ENCODE measurements around the gene LY6G5B.

The LY6G5B gene

DNA sequence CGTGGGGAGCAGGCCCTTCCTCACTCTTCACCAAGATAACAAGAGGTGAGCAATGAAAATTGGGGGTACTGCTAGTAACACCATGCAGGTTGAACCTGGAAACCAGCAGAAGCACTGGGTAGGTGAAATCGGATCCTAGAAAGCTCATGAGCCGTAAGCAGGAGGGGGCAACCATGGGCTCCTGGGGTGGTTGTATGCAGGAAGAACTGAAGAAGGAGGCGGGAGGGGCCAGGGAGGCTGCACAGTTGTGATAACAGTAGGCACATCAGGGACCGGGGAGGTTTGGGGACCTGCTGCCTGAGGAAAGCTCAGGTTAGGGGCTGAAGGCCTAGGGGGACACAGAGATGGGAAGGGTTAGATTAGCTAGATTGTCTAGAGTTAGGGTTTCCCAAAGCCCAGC lies 16.7 kb downstream of the LY6G5B start:
- DNase-seq: no peak
- in situ Hi-C loops (cut with MboI; ENCODE audit: low pct_unique_long_range_greater_than_20kb, low sequenced_read_pairs): no loop called here

DNA sequence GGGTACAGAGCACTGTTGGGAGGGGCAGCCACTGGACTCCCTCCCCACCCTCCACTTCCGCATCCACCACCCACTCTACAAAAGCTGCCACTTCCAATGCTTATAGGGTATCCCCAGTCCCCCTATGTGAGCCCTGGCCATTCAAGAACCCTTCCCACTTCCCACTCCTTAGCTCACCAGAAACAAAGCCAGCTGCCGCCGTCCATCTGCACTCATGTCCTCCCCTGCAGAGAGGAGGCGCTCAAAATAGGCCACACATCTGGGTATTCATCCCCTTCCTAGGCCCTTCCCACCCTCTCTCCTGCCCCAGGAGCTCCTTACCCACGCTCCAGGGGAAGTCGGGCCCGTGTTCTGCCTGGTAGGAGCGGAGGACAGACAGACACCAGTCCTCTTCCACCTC lies 17.5 kb downstream of the LY6G5B start:
- in situ Hi-C loops (cut with MboI; ENCODE audit: low pct_unique_long_range_greater_than_20kb, low sequenced_read_pairs): no loop called here
- DNase-seq: no peak

DNA sequence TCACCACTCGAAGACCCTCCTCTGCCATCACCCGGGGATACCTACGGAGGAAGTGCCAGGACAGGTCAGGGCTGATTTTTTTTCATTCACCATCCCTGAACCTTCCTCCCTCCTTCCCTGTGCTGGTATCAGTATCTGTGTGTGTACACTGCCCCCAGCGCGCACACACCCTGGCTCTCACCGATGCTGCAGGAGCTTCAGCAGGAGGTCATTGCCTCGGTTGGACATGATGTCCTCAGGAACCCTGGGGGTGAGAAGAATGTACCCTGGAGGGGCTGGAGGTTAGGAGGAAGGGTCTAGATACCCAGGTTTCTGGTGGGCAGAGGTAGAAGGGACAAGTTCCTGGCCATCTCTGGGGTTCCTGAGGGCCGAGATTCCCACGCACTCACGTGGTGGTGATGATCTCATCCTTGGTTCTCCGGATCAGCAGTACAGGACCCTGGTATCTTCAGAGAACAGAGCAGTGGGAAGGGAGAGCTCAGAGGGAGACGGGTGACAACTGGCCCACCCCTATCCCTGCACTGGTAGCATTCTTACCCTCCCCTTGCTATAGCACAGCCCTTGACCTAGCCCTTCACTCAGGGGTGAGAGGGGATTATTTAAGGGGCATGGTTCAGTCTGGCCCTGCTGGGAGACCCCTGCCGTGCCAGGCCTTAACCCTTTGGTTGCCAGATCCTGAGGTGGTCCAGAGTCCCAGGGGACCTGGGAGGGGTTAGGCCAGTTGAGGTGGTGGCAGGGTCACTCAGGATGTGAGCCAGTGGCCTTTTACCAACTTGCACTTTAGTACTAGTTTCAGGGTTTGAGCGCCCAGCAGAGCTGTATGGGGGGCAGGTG lies 18.3 kb downstream of the LY6G5B start:
- in situ Hi-C loops (cut with MboI; ENCODE audit: low pct_unique_long_range_greater_than_20kb, low sequenced_read_pairs): no loop called here

DNA sequence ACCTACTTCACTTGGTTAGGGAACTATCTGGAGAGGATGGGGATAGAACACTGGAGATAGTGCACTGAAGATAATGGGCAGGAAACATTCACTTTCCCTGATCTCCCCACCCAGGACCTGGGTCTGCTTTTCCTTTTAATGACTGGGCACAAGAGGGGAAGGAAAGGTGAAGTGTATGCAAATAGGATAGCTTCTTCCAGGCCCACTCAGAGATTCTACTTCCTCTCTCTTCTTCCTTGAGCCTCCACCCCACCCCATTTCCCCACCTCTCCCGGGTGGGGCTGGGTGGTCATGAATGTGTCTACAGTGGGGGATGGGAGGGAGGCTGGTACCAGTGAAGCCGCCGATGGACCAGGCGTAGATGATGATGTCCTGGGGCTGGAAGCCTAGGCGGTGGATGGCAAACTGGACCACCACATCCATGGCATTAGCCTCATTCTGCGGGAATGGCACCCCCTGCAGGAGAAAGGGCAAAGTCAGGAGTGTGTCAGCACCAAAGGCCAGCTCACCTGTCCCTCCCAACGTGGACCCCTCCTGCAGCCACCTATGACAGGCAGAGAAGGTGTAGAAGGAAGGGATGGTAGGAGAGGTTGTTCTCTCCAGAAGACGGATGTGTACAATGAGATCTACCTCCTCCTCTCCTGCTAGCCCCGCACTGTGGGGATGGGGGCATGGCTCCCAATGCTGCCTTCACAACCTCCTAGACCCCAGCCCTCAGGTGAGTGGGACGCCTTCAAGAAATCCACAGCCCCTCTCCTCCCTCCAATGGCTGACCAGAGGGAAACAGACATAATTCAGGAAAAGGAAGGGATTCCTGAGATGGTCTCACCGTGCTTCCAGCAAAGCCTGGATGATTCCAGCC lies 19.7 kb downstream of the LY6G5B start:
- DNase-seq: no peak
- in situ Hi-C loops (cut with MboI; ENCODE audit: low pct_unique_long_range_greater_than_20kb, low sequenced_read_pairs): no loop called here

More for the DNA sequence above, 18.3 kb downstream of the LY6G5B start:
- DNase-seq: no peak

DNA sequence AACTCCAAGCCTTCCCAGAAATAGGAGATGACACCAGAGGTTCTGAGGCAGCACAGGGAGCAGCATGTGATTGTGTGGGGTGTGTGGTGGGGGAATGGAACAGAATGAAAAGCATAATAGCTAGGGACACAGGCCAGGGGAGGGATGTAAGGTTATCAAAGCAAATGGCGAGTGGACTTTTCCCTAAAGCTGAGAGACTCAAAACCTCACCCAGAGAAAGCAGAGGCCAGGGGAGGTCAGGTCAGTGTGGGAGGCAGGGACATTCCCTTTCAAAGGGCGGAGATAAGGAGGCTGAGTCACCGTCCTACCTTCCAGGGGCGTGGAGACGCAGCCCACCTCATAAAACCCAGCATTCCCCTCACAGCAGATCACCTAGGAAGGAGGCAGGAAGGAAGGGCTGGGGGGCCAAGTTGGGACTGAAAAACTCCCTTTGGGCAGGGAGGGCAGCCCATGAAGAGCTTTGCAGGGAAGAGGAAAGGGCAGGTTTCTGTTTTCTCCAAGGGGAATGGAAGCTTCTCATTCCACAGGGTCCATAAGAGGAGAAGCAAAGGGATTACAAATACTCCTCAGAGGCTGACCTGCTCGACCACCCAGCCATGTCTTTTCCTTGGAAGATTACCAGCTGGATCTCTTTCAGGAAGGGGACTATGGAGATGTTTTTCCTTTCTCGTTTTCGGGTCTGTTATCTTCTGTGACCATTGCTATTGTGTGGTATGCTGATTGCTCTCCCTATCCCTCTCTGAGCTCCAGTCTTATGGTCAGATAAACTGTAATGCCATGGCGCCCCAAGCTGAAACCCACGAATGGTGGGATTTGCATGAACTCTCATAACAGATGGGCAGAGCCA lies 20.7 kb downstream of the LY6G5B start:
- DNase-seq: no peak
- in situ Hi-C loops (cut with MboI; ENCODE audit: low pct_unique_long_range_greater_than_20kb, low sequenced_read_pairs): no loop called here

DNA sequence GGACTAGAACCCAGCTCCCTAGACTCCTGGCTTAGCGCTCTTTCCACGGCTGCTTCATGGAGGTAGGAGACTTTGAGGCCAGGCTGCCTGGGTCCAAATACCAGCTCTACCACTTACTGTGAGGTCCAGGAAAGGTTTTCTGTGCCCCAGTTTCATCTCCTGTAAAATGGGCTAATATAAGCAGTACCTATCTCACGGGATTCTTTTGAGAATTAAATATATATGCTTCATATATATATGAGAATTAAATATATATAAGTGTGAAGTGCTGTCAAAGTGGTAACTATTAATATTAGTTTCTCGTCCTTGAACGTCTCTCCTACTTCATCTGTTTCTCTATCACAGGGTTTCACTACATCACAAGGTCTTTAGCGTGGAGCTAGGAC lies 21.3 kb downstream of the LY6G5B start:
- in situ Hi-C loops (cut with MboI; ENCODE audit: low pct_unique_long_range_greater_than_20kb, low sequenced_read_pairs): no loop called here

DNA sequence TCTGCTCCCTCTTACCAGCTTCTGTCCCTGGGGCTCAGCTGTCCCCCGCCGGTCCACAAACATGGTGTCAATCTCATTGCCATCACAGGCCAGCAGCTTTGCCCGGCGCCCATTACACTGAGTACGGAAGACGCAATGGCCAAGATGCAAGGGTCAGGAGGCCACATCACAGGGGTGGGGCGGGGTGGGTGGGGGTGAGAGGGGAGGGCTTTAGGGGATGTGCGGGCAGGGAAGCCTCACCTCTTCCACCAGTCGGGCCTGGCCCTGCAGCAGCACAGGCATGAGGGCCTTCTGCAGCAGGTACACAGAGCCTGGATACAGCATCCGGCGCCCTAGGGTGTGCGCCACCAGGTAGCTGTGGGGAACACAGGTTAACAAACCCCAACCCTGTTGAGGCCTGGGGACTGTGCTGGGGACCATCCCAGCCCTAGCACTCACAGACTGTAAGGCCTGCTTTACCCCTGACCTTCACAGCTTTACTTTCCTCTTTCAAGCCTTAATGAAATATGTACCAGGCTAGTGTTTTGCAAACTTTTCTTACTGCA lies 21.9 kb downstream of the LY6G5B start:
- no peak for DNase-seq
- in situ Hi-C loops (cut with MboI; ENCODE audit: low pct_unique_long_range_greater_than_20kb, low sequenced_read_pairs): no loop called here

More for the DNA sequence above, 21.3 kb downstream of the LY6G5B start:
- DNase-seq: no peak

DNA sequence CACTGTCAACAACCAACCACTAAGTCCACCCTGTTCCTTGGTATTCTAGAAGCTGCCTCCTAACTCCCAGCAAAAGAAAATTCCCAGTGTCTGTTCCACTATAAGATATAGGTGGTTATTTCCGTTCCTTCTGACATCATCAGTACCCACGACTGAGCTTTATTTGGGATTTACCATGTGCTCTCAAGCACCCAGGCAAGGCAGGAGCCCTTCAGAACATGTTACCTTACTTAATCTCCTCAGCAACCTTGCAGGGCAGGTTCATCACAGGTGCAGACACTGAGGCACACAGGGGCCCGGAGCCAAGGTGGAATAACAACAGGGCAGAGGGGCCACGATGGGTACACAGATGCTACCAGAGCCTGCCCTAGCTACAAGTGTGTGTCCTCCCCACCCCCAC lies 22.6 kb downstream of the LY6G5B start:
- no peak for DNase-seq
- in situ Hi-C loops (cut with MboI; ENCODE audit: low pct_unique_long_range_greater_than_20kb, low sequenced_read_pairs): no loop called here

DNA sequence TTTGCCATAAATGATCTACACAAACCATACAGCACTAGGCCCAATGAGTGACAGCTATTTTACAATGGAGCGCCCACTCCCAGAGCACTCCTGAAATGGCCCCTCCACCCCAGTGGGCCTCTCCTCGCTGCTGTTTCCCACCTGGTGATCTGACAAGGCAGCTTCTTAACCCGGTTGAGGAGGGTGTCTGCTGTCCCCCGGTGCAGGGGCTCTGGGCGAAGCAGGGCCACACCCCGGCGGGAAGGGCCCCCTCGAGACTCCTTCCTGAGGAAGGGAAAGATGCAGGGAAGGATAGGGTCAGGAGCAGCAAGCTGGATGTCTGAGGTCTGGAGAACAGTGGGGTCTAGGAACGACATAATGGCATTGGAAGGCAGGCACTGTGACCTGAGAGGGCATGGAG lies 23.1 kb downstream of the LY6G5B start:
- in situ Hi-C loops (cut with MboI; ENCODE audit: low pct_unique_long_range_greater_than_20kb, low sequenced_read_pairs): no loop called here
- DNase-seq: no peak

DNA sequence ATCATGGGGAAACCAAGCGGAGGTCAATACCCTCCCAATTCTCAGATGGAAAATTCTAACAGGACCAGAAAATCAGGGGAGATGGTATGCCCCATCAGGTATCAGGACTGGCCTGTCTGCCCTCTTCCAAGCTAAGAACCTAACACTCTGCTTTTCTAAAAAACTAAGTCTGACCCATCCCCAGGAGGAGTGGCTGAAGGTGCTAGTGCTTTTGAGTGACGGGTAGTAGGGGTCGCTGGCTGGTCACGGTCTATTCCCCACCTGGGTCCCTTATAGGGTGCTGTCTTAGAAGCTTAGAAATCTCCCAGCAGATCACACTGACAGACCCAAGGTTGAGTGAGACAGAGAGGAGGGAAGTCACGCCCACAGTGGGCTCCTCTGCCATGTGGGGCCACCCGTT lies 23.8 kb downstream of the LY6G5B start:
- in situ Hi-C loops (cut with MboI; ENCODE audit: low pct_unique_long_range_greater_than_20kb, low sequenced_read_pairs): no loop called here
- DNase-seq: no peak

DNA sequence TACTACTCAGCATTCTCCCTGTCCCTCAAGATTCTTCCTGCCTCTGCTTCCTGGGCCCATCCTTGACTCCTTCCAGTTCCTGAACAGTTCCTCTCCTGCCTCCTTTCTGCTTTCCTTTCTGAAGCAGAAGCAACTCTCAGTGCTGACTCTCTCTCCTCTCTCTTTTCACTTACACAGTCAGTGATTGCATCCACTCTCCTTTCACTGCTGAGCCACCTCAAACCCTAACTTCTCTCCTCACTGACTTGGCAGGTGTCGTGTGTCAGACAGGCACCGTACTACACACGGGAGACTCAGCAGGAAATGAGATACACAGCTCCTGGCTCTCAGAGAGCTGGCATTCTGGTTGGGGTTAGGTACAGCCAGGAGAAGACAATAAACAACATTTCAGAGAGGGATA lies 27.8 kb downstream of the LY6G5B start:
- in situ Hi-C loops (cut with MboI; ENCODE audit: low pct_unique_long_range_greater_than_20kb, low sequenced_read_pairs): no loop called here
- DNase-seq: peak; percentile 18

DNA sequence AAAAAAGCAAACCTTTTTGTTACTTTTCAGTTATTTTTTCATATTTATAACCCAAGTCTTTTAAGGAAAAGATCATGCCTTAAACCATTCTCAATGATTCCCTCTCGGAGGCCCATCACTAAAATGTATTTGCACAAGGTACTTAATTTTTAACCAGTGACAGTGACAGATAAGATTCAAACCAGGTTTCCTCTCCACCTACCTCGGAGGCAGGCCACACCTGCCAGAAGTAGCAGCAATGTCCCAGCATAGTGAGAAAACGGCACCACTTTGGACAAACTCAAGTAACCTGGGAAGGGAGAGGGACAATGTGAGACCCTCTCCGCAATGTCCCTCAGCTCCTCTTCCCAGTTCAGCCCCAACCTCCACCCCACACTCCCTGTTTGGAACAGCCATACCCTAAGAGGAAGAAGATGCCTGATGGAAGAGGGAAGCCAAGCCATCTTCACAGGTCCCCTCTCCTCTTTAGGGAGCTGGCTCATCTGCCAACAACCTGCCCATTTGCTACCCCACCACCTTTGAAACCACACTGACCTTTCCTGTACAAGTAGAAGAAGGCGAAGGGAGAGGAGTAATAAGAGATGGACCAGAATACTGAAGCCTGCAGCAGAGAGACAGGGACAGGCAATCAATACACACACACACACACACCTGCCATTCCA lies 31.1 kb downstream of the LY6G5B start:
- in situ Hi-C loops (cut with MboI; ENCODE audit: low pct_unique_long_range_greater_than_20kb, low sequenced_read_pairs): no loop called here

DNA sequence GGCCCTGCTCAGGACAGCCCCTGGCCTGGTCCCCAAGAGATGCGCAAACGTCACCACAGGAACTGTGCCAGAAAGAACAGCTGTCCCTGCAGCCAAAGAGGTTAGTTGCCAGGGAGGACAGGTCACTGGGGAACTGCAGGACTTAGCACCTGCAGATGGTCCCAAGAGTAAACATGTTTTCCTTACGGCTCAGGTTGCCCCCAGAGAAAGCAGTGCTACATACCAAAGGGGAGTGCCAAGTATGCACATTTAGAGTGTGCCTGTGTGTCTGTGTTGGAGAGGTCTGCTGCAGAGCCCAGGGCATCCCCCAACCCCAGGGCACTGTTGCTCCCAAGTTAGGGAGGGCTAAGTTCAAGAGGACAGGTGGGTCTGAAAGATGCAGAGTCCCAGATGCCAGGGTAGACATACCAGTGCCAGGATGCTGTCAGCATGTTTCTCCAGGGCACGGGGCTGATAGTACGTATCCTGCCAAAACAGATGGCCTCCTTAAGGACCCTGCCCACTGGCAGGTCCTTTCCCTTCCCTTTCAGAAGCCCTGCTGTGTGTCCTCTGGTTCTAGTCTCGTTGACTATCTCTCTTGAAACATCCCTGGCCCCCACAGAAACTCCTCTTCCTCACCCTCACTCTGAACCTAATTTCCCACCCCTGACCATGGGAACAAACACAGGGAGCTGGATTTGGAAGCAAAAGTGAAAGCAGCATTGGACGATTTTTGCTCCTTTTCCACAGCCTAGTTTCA lies 32.1 kb downstream of the LY6G5B start:
- in situ Hi-C loops (cut with MboI; ENCODE audit: low pct_unique_long_range_greater_than_20kb, low sequenced_read_pairs): no loop called here

More for the DNA sequence above, 31.1 kb downstream of the LY6G5B start:
- DNase-seq: no peak

DNA sequence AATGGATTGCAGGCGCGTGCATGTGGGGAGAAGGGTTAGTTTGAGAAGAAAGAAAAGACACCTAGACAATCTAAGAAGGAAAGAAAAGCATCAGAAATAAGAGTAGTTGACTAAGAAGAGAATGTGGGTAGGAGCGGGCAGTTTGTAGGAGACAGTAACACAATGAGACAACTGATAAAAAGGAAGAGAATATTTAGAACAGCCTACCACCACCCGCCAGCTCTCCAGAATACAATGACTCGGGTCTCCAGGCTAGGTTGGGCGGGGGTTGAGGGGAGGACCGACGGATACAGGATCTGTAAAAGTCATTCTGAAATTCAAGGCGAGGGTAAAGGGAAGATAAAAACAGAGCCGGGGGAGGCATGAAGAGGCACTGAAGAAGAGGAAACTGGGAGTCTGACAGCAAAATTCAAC lies 32.6 kb downstream of the LY6G5B start:
- in situ Hi-C loops (cut with MboI; ENCODE audit: low pct_unique_long_range_greater_than_20kb, low sequenced_read_pairs): no loop called here
- DNase-seq: no peak

More for the DNA sequence above, 32.1 kb downstream of the LY6G5B start:
- DNase-seq: no peak

DNA sequence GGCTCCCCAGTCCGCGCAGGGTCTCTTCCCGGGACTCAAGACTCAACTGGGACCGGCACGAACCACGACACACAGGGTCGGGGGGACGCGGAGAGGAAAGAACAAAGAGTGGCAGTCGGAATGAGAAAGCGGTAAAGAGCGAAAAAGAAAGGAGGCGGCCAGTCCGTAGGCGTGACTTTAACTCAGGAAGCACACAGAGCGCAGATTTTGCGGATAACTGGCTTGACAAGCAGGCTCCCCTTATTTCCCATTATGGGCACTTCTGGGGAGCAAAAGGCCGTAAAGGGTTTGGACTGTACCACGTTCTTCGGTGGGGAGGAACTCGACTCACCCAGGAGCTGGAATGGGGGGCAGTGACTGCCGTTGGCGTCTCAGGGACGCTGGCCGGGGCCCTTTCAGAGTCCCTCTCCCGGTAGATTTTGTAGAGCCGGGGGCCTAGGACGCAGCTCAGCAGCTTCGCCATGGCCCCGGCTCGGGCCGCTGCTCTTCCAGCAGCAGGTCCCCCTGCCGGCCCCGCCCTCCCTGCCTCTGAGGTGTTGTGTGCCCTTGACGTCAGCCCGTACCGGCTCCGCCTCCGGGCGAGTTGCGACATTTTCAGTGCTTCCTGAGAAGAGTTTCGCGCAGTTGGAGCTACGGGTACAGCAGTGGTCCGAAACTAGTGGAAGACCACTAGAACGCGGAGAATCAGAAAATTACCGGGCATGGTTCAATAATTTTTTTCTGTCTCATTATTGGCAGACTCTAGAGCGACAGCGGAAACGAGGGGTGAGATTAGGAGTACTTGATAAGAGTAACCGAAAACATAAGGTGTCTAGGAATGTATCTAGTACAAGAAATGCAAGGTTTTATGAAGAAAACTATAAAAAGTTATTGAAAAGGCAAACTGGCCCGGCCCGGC lies 33.3 kb downstream of the LY6G5B start, which contains the start of gene ABHD16A:
TSS of gene ABHD16A (minus strand) at position 506 of the 898 bp plus-strand sequence. CDS start at position 463, 43 bp downstream.
- peak; percentile 98 for DNase-seq
- in situ Hi-C loops (cut with MboI; ENCODE audit: low pct_unique_long_range_greater_than_20kb, low sequenced_read_pairs): no loop called here

DNA sequence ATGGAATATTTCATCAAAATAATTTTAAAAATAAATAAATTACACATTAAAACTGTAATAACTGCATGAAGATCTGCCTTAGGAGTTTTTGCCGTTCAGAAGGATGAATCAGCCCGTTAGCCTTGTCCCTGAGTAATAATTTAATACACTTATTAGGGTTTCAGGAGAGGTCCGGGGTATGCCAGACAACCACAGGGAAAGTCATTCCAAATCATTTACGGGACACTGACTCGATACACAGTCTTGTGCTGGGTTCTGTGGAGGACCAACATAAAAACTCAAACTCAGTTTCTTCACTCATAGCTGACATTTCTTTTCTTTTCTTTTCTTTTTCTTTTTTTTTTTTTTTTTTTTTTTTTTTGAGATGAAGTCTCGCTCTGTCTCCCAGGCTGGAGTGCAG lies 36.2 kb downstream of the LY6G5B start:
- no peak for DNase-seq
- in situ Hi-C loops (cut with MboI; ENCODE audit: low pct_unique_long_range_greater_than_20kb, low sequenced_read_pairs): no loop called here

DNA sequence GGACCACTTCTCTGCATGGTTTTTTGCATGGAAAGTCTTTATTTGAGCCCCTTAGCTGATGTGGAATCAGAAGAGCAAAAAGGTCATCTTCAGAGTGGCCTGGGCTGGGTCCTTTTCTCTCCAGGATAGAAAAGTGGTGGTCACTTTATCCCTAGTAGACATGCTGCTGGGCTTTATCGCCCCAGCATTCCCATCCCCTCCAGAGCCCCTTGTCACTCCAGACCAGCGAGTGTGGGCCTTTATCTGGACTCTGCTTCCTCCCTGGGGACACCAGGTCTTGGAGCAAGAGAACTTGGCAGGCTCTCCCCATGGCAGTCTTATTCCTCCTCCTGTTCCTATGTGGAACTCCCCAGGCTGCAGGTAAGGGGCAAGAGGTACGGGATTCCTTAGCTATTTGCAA lies 36.8 kb downstream of the LY6G5B start, which contains the start of gene LY6G6F:
TSS of gene LY6G6F (plus strand) at position 268 of the 400 bp plus-strand sequence. CDS start at position 309, 41 bp downstream.
- in situ Hi-C loops (cut with MboI; ENCODE audit: low pct_unique_long_range_greater_than_20kb, low sequenced_read_pairs): no loop called here
- no peak for DNase-seq

All from KBM-7 (cell line).